Neural crest cell (in vitro differentiated cells): ENCODE measurements around the gene MTMR2. TPM values are rescaled to one million over a fixed set of nuclear protein-coding genes. Genes with fewer than 3 reads are reported as not detected.
"Not testable (repeated sequence)": the region's sequence is repeated elsewhere in the genome, so short reads cannot be mapped to it uniquely, and the experiment has no call there.

Experiments
- DNase-seq: peaks from one replicate; pipeline ENCODE4 v3.0.0; 2021; ENCODE audit warnings: low read depth, mixed read lengths, low spot score
- H3K27ac Mint-ChIP-seq: one replicate; pipeline ENCODE4 v1.8.0; 2021; ENCODE audit warnings: mild to moderate bottlenecking, mixed read lengths; ENCODE audit not compliant: unreplicated experiment
- H3K27me3 Mint-ChIP-seq: 2 replicates; pipeline ENCODE4 v1.8.0; 2021; ENCODE audit warnings: low read depth, mild to moderate bottlenecking, mixed read lengths
- H3K36me3 Mint-ChIP-seq: 2 replicates; pipeline ENCODE4 v1.8.0; 2021; ENCODE audit warnings: low read depth, mild to moderate bottlenecking, mixed read lengths
- H3K4me1 Mint-ChIP-seq: 2 replicates; pipeline ENCODE4 v1.8.0; 2021; ENCODE audit warnings: mixed read lengths
- H3K4me3 Mint-ChIP-seq: one replicate; pipeline ENCODE4 v1.8.0; 2021; ENCODE audit warnings: mild to moderate bottlenecking, mixed read lengths
- H3K9me3 Mint-ChIP-seq: 2 replicates; pipeline ENCODE4 v1.8.0; 2021; ENCODE audit warnings: mixed read lengths
- CTCF ChIP-seq: fragments of 200-600 bp; sonication (generic); conservative IDR thresholded peaks from 2 replicates; pipeline ENCODE4 v1.5.0; 2021; ENCODE audit warnings: antibody characterized with exemption, mild to moderate bottlenecking
- total RNA-seq: library from RNA; stranded (reverse); gene quantifications from 2 replicates; pipeline ENCODE4 v1.2.1, GENCODE V29; 2021

Gene MTMR2
- total RNA-seq, 1 donor from 2014 or later = 49.9 TPM

GRCh38 chr11:95886462-95886861 is 37.4 kb downstream of the MTMR2 start:
- no peak overlapping the region for H3K27ac Mint-ChIP-seq
- DNase-seq = no peak
- peaks cover 2% of the 10 kb centered on the region for H3K9me3 Mint-ChIP-seq
- peaks cover 7% of the 10 kb centered on the region for H3K4me1 Mint-ChIP-seq
- H3K4me3 Mint-ChIP-seq = no peak overlapping the region
- no peaks in the 10 kb centered on the region for H3K27me3 Mint-ChIP-seq
- peaks cover 12% of the 10 kb centered on the region for H3K36me3 Mint-ChIP-seq
- no peak for TF ChIP-seq CTCF

- Mint-ChIP-seq H3K27me3 (no peaks in the 10 kb centered on the region), H3K9me3 (peaks cover 2% of the 10 kb centered on the region), H3K36me3 (peaks cover 12% of the 10 kb centered on the region), H3K4me1 (peaks cover 7% of the 10 kb centered on the region), H3K27ac (no peak overlapping the region), H3K4me3 (no peak overlapping the region)
- TF ChIP-seq CTCF = no peak
- DNase-seq = no peak
These were observed 39.1 kb downstream of the MTMR2 start for GRCh38 chr11:95884802-95885201.

GRCh38 chr11:95884376-95884775 is 39.5 kb downstream of the MTMR2 start:
- DNase-seq = no peak
- Mint-ChIP-seq H3K36me3 (peaks cover 14% of the 10 kb centered on the region), H3K27me3 (no peaks in the 10 kb centered on the region), H3K9me3 (peaks cover 2% of the 10 kb centered on the region), H3K4me3 (no peak overlapping the region), H3K4me1 (peaks cover 7% of the 10 kb centered on the region), H3K27ac (no peak overlapping the region)
- no peak for TF ChIP-seq CTCF

- Mint-ChIP-seq H3K36me3 (peaks cover 18% of the 10 kb centered on the region), H3K27me3 (no peaks in the 10 kb centered on the region), H3K4me1 (peaks cover 7% of the 10 kb centered on the region), H3K27ac (no peak overlapping the region), H3K4me3 (no peak overlapping the region), H3K9me3 (peaks cover 2% of the 10 kb centered on the region)
- TF ChIP-seq CTCF = no peak
- no peak for DNase-seq
These were observed 40.5 kb downstream of the MTMR2 start for GRCh38 chr11:95883381-95883780.

- no peak for DNase-seq
- no peak overlapping the region for H3K4me3 Mint-ChIP-seq
- no peak overlapping the region for H3K27ac Mint-ChIP-seq
- H3K27me3 Mint-ChIP-seq = no peaks in the 10 kb centered on the region
- no peak for TF ChIP-seq CTCF
- H3K4me1 Mint-ChIP-seq = no peaks in the 10 kb centered on the region
- H3K36me3 Mint-ChIP-seq = peaks cover 51% of the 10 kb centered on the region
- H3K9me3 Mint-ChIP-seq = peaks cover 14% of the 10 kb centered on the region
These were observed 46.6 kb downstream of the MTMR2 start for GRCh38 chr11:95877291-95877690.

GRCh38 chr11:95870877-95871276 is 53.0 kb downstream of the MTMR2 start:
- H3K36me3 Mint-ChIP-seq = peaks cover 19% of the 10 kb centered on the region
- DNase-seq, H3K4me1 Mint-ChIP-seq, H3K4me3 Mint-ChIP-seq, H3K27ac Mint-ChIP-seq, H3K27me3 Mint-ChIP-seq, H3K9me3 Mint-ChIP-seq: not testable (repeated sequence)
